PC-3 (cell line): ENCODE results near the gene NMD3.

Source experiments
- CTCF ChIP-seq: fragments of 300-600 bp; sonication (generic); conservative IDR thresholded peaks from 2 replicates; pipeline ENCODE4 v1.5.1; 2017; ENCODE audit warnings: antibody characterized with exemption, low read depth, mild to moderate bottlenecking, low read length
- EZH2 ChIP-seq: fragments of 300-600 bp; sonication (generic); IDR thresholded peaks from one replicate; pipeline ENCODE4 v1.6.1; 2017; ENCODE audit warnings: antibody characterized with exemption, mild to moderate bottlenecking, low read length; ENCODE audit not compliant: unreplicated experiment
- EZH2phosphoT487 ChIP-seq: fragments of 300-600 bp; sonication (generic); IDR thresholded peaks from 2 replicates; pipeline ENCODE4 v1.6.1; 2018; ENCODE audit warnings: mild to moderate bottlenecking, antibody characterized with exemption, low read length, borderline replicate concordance

DNA sequence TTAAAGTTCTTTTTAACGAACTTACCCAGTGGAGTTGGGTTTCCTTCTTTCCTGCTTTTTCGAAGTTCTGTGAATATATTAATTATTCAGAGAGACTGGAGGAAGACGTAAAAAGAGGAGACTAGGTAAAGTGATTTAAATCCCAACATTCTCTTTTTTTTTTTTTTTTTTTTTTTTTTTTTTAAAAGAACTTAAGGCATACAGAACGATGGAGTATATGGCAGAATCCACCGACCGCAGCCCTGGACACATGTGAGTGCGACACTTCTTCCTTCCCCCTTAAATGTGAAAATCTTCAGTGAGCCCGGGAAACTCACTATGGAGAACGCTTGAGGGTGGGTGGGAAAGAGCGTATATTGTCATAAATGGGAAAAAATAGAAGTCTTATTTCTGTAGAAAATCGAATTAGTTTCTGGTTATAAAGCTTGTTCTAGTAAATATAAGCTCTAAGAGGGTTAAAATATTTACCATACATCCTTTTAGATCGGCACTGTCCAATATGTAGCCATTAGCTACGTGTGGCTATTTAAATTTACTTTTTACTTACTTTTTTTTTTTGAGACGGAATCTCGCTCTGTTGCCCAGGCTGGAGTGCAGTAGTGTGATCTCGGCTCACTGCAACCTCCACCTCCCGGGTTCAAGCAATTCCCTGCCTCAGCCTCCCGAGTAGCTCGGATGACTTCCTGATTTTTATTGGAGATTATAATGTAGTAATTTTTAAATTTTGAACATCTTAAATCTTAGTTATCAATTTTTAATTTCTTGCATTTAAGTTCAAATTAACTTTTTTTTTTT, 892 bp downstream of the NMD3 start:
- TF ChIP-seq CTCF (no peak), EZH2phosphoT487 (no peak), EZH2 (no peak)
